ENCODE results near the gene ATG7. TPM values are rescaled to one million over a fixed set of nuclear protein-coding genes. Genes with fewer than 3 reads are reported as not detected.

The ATG7 gene
- total and polyA plus RNA-seq, 11 donors, result 4.4 to 45.1 (median 14.4) TPM

DNA sequence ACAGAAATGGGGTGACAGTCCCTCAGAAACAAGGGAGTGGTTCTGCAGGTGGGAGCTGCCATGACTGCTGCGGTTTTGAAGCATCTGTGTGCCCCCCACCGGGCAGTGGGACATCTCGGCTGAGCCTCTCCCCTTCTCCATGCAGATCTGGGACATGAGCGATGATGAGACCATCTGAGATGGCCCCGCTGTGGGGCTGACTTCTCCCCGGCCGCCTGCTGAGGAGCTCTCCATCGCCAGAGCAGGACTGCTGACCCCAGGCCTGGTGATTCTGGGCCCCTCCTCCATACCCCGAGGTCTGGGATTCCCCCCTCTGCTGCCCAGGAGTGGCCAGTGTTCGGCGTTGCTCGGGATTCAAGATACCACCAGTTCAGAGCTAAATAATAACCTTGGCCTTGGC lies 282.5 kb downstream of the ATG7 start:
- peak in 1 of 5 donors; percentile 47 for DNase-seq
- H3K4me1 ChIP-seq, result peaks cover 15 to 73% (median 55%) of the 10 kb centered on the region in 12 donors
- H3K36me3 ChIP-seq, result peaks cover 0 to 54% (median 33%) of the 10 kb centered on the region in 9 donors
- no peak for ATAC-seq
- no peak overlapping the region for H3K4me3 ChIP-seq
- intact Hi-C loops (cut with DNase I), result loop anchor here in 2 of 10 donors (5.0 to 10.0 kb wide), 2 partner anchors 88 to 170 kb away; partner anchors contain the start of gene VGLL4 (in 1 of the 2)
- 84 to 96% (median 91%) methylated on average over 10 to 12 of the region's 12 CpGs for WGBS, 4 donors
- H3K9me3 ChIP-seq, result no peaks in the 10 kb centered on the region
- peak overlapping the region in 7 of 12 donors; percentile 25 to 63 (median 60) for H3K27ac ChIP-seq
- TF ChIP-seq, protein P1, sequence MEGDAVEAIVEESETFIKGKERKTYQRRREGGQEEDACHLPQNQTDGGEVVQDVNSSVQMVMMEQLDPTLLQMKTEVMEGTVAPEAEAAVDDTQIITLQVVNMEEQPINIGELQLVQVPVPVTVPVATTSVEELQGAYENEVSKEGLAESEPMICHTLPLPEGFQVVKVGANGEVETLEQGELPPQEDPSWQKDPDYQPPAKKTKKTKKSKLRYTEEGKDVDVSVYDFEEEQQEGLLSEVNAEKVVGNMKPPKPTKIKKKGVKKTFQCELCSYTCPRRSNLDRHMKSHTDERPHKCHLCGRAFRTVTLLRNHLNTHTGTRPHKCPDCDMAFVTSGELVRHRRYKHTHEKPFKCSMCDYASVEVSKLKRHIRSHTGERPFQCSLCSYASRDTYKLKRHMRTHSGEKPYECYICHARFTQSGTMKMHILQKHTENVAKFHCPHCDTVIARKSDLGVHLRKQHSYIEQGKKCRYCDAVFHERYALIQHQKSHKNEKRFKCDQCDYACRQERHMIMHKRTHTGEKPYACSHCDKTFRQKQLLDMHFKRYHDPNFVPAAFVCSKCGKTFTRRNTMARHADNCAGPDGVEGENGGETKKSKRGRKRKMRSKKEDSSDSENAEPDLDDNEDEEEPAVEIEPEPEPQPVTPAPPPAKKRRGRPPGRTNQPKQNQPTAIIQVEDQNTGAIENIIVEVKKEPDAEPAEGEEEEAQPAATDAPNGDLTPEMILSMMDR (IDR thresholded peaks at IDR 0.05), result no peak
- TF ChIP-seq POLR2A (IDR thresholded peaks at IDR 0.05), result no peak
- no peaks in the 10 kb centered on the region for H3K27me3 ChIP-seq

DNA sequence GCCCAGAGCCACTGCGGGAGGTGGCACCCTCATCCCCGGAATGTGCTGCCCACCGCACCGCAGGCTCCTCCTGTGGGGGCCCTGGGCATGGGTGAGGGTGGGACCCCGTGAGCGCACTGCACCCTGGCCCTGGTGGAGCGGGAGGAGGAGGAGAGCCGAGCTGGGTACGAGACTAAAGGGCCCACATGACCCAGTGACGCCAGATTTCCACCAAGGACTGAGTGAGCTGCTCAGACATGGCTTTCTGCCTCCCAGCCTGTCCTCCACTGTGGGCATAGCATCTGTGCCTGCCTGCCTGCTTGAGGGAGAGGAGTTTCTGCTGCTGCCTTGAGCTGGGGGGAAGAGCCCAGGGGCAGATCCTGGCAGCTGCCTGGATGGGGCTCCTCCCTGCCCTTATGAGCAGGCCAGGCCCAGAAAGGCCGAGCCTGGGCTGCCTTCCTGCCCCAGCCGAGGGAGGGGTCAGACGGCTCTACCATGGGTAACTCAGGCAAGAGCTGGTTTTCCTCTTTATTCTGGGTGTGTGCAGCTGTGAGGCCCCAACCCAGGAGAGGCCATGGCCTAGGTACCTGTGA lies 283.1 kb downstream of the ATG7 start:
- H3K4me3 ChIP-seq, result no peak overlapping the region
- peak overlapping the region in 10 of 12 donors; percentile 18 to 63 (median 57) for H3K27ac ChIP-seq
- H3K27me3 ChIP-seq, result no peaks in the 10 kb centered on the region
- TF ChIP-seq, protein P1 (IDR thresholded peaks at IDR 0.05), result no peak
- no peak for TF ChIP-seq POLR2A (IDR thresholded peaks at IDR 0.05)
- intact Hi-C loops (cut with DNase I), result loop anchor here in 2 of 10 donors (5.0 to 10.0 kb wide), 2 partner anchors 87 to 170 kb away; partner anchors contain the start of gene VGLL4 (in 1 of the 2)
- H3K4me1 ChIP-seq, result peaks cover 15 to 79% (median 57%) of the 10 kb centered on the region in 12 donors
- DNase-seq (peak in 1 of 5 donors; percentile 56), ATAC-seq (peak in 3 of 4 donors; percentile 15 to 29 (median 16))
- H3K36me3 ChIP-seq, result peaks cover 0 to 54% (median 33%) of the 10 kb centered on the region in 9 donors
- 75 to 90% (median 84%) methylated on average over 8 to 13 of the region's 13 CpGs for WGBS, 4 donors
- no peaks in the 10 kb centered on the region for H3K9me3 ChIP-seq

DNA sequence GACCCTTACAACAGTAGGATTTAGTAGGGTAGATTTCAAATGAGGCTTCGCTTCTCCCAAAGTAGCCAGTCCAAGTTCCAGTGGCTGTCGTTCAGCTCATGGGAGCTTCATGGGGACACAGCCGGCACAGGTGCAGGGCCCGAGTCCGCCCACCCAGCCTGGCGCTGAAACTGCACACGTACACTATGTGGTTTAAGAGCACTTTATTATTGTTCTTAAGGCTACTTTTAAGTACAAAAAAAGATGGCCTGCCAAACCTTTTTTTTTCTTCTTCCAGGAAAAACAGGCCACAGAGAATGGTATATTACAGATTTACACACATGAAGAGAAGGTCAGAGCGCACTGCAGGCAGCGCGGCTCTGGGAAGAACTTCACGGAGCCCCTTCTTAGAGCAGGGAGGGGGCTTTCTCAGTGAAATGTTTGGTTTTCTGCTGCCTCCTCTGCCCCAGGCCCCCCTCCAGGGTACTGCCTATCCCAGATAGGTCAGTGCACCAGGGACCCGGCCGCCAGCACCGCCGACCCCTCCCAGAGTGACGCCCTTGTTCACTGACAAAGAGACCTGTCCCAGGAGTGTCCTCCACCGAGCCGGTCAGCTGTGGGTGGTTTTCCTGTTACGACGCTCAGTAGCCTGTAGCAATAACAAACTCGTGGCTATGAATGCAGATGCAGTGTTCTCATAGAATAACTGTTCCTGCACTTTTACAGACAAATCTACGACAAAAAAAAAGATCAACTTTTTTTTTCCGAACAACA lies 283.9 kb downstream of the ATG7 start:
- DNase-seq, result peak in 3 of 5 donors; percentile 28 to 66 (median 43)
- no peaks in the 10 kb centered on the region for H3K9me3 ChIP-seq
- peak overlapping the region in 11 of 12 donors; percentile 18 to 63 (median 54) for H3K27ac ChIP-seq
- TF ChIP-seq, protein P1 (IDR thresholded peaks at IDR 0.05), result no peak
- no peak for TF ChIP-seq POLR2A (IDR thresholded peaks at IDR 0.05)
- H3K27me3 ChIP-seq, result no peaks in the 10 kb centered on the region
- peak in 1 of 4 donors; percentile 27 for ATAC-seq
- intact Hi-C loops (cut with DNase I), result loop anchor here in 2 of 10 donors (5.0 to 10.0 kb wide), 2 partner anchors 86 to 171 kb away; partner anchors contain the start of gene VGLL4 (in 1 of the 2)
- H3K36me3 ChIP-seq, result peaks cover 0 to 54% (median 33%) of the 10 kb centered on the region in 9 donors
- 64 to 73% (median 69%) methylated on average over 23 of the region's 23 CpGs for WGBS, 4 donors
- H3K4me1 ChIP-seq, result peaks cover 15 to 85% (median 63%) of the 10 kb centered on the region in 12 donors
- no peak overlapping the region for H3K4me3 ChIP-seq

Data from heart left ventricle (tissue), 16 donors.